HEK293T (cell line): ENCODE data around the gene PPP1R15A.

ENCODE experiments used
- CTCF ChIA-PET: fragments of 350-600 bp; formaldehyde crosslinking; extraction: SDS; loops from one replicate; lab custom pipeline; 2021; ENCODE audit warnings: antibody characterized with exemption, inconsistent platforms; lab: Yijun Ruan, JAX
- POLR2A ChIA-PET: fragments of 350-600 bp; formaldehyde crosslinking; extraction: SDS; loops from one replicate; lab custom pipeline; 2020; ENCODE audit warnings: antibody characterized with exemption, inconsistent platforms; lab: Yijun Ruan, JAX
- DNase-seq: peaks from one replicate; pipeline ENCODE4 v3.0.0; 2012; ENCODE audit warnings: mixed read lengths; ENCODE audit errors: extremely low spot score
- ARNT ChIP-seq: fragments of 450-650 bp; IDR thresholded peaks from 2 replicates; pipeline ENCODE4 v1.6.1; 2017; ENCODE audit warnings: mild to moderate bottlenecking
- BHLHE40 ChIP-seq: fragments of 450-650 bp; IDR thresholded peaks from 2 replicates; pipeline ENCODE4 v1.6.1; 2016; ENCODE audit warnings: mild to moderate bottlenecking, moderate library complexity, borderline replicate concordance
- CTBP1 ChIP-seq: fragments of 450-650 bp; IDR thresholded peaks from 2 replicates; pipeline ENCODE4 v1.6.1; 2016; ENCODE audit warnings: borderline replicate concordance
- ELF4 ChIP-seq: fragments of 450-650 bp; IDR thresholded peaks from 2 replicates; pipeline ENCODE4 v1.6.1; 2017; ENCODE audit warnings: antibody characterized with exemption
- FOXA1 ChIP-seq: fragments of 450-650 bp; IDR thresholded peaks from 2 replicates; pipeline ENCODE4 v1.6.1; 2016; ENCODE audit warnings: mild to moderate bottlenecking
- FOXK2 ChIP-seq: fragments of 450-650 bp; IDR thresholded peaks from 2 replicates; pipeline ENCODE4 v1.6.1; 2016; ENCODE audit warnings: mild to moderate bottlenecking
- FOXM1 ChIP-seq: fragments of 450-650 bp; IDR thresholded peaks from 2 replicates; pipeline ENCODE4 v1.6.1; 2017; ENCODE audit warnings: mild to moderate bottlenecking, borderline replicate concordance
- HDGF ChIP-seq: fragments of 450-650 bp; IDR thresholded peaks from 2 replicates; pipeline ENCODE4 v1.6.1; 2017; ENCODE audit warnings: antibody characterized with exemption, borderline replicate concordance
- L3MBTL2 ChIP-seq: fragments of 450-650 bp; conservative IDR thresholded peaks from 2 replicates; pipeline ENCODE4 v1.6.1; 2016; ENCODE audit warnings: mild to moderate bottlenecking
- LEF1 ChIP-seq: fragments of 450-650 bp; IDR thresholded peaks from 2 replicates; pipeline ENCODE4 v1.6.1; 2017; ENCODE audit warnings: mild to moderate bottlenecking, borderline replicate concordance
- NFRKB ChIP-seq: fragments of 450-650 bp; IDR thresholded peaks from 2 replicates; pipeline ENCODE4 v1.6.1; 2016; ENCODE audit warnings: mild to moderate bottlenecking, moderate library complexity
- SP1 ChIP-seq: fragments of 450-650 bp; IDR thresholded peaks from 2 replicates; pipeline ENCODE4 v1.6.1; 2017
- SUZ12 ChIP-seq: fragments of 450-650 bp; IDR thresholded peaks from 2 replicates; pipeline ENCODE4 v1.6.1; 2016; ENCODE audit warnings: mild to moderate bottlenecking
- TARDBP ChIP-seq: fragments of 450-650 bp; IDR thresholded peaks from 2 replicates; pipeline ENCODE4 v1.6.1; 2016
- ZNF384 ChIP-seq: fragments of 450-650 bp; IDR thresholded peaks from 2 replicates; pipeline ENCODE4 v1.6.1; 2016
- TF ChIP-seq, protein P1 (sequence below): fragments of 450-650 bp; IDR thresholded peaks from 2 replicates; pipeline ENCODE4 v1.6.1; 2016

PPP1R15A gene

DNA sequence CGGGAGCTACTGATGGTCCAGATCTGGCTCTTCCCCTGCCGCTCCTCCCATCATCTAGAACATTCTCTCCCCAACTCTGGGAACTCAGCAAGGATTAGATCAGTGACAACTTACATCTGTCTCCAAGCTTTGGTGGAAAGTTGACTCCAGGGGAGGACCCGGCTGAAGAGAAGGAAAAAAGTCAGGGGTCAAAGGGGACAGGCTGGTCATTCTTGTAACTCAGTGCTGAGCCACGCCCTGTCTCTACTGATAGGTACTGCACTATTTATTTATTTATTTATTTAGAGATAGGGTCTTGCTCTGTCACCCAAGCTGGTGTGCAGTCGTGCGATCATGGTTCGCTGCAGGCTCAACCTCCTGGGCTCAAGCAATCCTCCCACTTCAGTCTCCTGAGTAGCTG lies 18.1 kb upstream of the PPP1R15A start:
- ChIA-PET POLR2A (no interaction called here), CTCF (no interaction called here)
- TF ChIP-seq LEF1 (no peak), SUZ12 (no peak), ZNF384 (no peak), FOXA1 (no peak), CTBP1 (no peak), FOXM1 (no peak), L3MBTL2 (no peak), HDGF (no peak), FOXK2 (no peak), ARNT (no peak), TARDBP (no peak), SP1 (no peak), BHLHE40 (no peak), NFRKB (no peak), ELF4 (no peak)
- TF ChIP-seq, protein P1, sequence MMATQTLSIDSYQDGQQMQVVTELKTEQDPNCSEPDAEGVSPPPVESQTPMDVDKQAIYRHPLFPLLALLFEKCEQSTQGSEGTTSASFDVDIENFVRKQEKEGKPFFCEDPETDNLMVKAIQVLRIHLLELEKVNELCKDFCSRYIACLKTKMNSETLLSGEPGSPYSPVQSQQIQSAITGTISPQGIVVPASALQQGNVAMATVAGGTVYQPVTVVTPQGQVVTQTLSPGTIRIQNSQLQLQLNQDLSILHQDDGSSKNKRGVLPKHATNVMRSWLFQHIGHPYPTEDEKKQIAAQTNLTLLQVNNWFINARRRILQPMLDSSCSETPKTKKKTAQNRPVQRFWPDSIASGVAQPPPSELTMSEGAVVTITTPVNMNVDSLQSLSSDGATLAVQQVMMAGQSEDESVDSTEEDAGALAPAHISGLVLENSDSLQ, result no peak
- DNase-seq, result no peak

DNA sequence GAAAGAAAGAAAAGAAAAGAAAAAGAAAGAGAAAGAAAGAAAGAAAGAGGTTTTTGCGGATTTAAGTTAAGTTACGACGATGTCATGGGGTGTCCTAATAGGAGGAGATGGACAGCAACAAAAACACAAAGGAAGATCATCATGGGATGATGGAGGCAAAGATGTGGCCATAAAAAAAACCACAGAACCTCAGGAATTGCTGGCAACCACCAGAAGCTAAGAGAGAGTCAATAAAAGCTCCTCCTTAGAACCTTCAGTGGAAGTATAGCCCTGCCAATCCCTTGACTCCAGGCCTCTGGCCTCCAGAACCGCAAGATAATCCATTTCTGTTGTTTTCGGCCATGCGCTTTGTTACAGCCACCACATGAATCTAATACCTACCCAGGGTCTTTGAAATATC lies 15.3 kb upstream of the PPP1R15A start:
- ChIA-PET POLR2A (interaction anchor here (1.0 to 1.3 kb wide), 2 partner anchors 15 to 118 kb away, joined by 3 to 4 read pairs; partner anchors contain the start of gene PPP1R15A), CTCF (interaction anchor here (0.7 kb wide), 1 partner anchor 10 kb away, joined by 5 read pairs; no protein-coding TSS in a partner anchor)
- no peak for DNase-seq
- TF ChIP-seq, protein P1, result no peak
- TF ChIP-seq FOXM1 (no peak), HDGF (no peak), ARNT (no peak), TARDBP (no peak)

DNA sequence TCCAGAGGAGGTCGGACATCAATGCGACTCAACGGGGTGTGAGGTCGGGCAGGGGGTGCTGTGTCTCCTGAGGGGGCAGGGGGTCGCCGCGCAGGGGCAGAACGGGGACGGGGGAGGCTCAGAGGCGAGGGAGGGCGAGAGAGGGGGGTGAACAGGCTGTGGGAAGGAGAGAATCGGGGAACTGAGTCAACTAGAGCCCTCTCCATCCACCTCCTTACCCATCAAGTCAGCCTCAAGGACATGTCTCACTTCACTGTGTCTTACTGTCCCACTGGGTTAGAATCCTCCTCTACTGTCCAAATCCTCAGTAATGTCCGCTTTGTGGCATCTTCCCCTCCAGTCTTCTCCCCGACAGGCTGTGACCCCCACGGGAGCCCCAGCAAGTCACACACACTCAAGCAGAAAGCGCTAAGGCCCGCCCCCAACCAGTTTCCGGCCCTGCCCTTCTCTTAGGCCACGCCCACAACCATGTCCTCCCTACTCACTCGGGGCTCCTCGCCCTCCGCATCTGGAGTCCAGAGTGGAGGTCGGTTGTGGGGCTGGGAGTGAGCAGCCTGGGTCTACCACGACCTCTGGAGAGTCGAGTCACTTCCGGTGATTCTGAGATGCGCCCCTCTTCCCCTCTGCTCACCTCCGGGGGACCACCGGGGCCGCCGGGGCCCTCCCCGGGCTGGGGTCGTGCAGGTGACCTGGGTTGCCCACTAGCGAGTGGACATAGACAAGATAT lies 13.1 kb upstream of the PPP1R15A start:
- ChIA-PET CTCF (no interaction called here), POLR2A (interaction anchor here (1.0 kb wide), 1 partner anchor 22 kb away, joined by 3 read pairs; no protein-coding TSS in a partner anchor)
- peak; percentile 21 for DNase-seq
- no peak for TF ChIP-seq TARDBP
- TF ChIP-seq ARNT, result no peak
- no peak for TF ChIP-seq ZNF384

DNA sequence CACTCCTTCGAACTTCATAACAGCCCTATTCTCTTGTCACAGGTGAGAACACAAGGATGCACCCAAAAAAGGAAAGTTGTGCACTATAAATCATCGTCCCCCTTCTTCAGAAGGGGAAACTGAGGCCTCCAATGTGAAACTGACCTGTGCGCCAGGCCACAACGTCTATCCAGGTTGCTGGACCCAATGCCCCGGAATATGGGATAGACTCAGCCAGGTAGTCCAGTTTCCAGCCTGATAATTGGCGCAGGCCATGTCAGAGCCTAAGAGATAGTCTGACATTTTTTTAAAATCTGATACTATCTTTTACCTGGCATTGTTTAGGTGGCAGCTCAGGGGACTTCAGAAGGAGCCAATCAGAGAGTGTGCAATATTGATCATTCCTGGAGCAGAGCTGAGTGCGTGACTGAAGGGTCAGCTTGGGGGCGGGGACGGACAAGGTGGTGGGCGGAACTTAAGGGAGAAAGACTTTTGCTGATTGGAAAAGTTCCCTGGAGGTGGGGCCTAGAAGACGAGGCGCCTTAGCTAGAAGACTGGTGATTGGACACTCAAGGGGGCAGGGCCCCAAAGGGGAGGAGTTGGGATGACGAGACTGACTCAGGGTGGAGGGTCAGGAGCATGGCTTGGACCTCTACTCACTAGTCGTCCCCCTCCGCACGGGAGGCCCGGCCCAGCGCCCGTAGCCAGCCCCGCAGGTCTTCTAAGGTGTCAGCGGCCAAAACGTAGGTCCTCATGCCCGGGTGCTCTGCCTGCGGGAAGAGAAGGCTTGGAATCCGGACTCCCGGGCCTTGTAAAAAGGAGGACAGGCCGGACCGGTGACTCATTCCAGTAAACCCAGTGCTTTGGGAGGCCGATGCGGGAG lies 12.3 kb upstream of the PPP1R15A start:
- POLR2A ChIA-PET, result interaction anchor here (1.0 kb wide), 2 partner anchors 12 to 22 kb away, joined by 3 to 7 read pairs; partner anchors contain the start of gene PPP1R15A
- TF ChIP-seq HDGF, result no peak
- no peak for TF ChIP-seq SUZ12
- TF ChIP-seq FOXK2, result no peak
- TF ChIP-seq ELF4, result no peak
- no peak for TF ChIP-seq FOXM1
- no peak for TF ChIP-seq TARDBP
- no peak for TF ChIP-seq SP1
- peak; percentile 53 for DNase-seq
- CTCF ChIA-PET, result no interaction called here

DNA sequence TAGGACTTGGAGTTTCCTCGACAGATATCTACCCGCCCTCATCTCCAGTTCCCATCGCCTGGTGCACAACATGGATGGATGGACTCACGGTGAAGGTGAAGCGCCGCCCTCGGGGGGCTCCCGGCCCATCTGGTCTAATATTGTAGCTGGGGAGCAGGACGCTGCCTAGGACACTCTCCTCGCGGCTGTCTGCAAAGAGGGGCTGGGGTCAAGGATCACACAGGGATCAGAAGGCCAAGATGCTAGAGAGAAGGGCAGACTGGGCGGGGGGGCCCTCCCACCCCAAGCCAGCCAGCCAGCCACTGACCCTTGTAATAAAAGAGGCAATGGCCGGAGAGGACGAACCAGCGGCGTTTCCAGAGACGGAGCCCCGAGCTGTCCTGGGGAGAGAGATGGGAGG lies 10.9 kb upstream of the PPP1R15A start:
- ChIA-PET POLR2A (no interaction called here), CTCF (no interaction called here)
- no peak for DNase-seq
- no peak for TF ChIP-seq TARDBP
- no peak for TF ChIP-seq ELF4
- TF ChIP-seq ZNF384, result no peak
- TF ChIP-seq FOXM1, result no peak
- no peak for TF ChIP-seq NFRKB
- no peak for TF ChIP-seq CTBP1
- TF ChIP-seq, protein P1, result no peak
- no peak for TF ChIP-seq ARNT
- TF ChIP-seq HDGF, result no peak
- TF ChIP-seq SP1, result no peak
- TF ChIP-seq FOXA1, result no peak
- TF ChIP-seq SUZ12, result no peak
- no peak for TF ChIP-seq BHLHE40

DNA sequence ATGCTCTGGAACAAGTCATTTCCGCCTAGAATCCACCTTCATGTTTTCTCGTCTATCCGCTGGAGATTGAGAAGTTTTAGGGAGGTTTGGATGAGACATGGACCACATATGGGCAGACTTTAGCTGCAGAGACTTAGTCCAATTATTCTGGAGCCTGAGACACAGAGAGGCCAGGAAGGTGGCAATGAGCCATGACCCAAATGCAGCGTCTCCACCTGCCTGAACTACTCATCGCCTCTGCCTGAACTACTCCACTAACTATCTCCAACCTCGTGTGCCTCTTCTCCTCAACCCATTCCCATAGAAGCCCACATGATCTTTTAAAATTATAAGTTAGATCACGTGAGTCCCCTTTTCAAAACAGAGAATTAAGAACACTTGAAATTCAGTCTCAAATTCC lies 9.4 kb upstream of the PPP1R15A start:
- DNase-seq, result no peak
- ChIA-PET POLR2A (no interaction called here), CTCF (no interaction called here)
- TF ChIP-seq, protein P1, result no peak
- TF ChIP-seq SUZ12 (no peak), ARNT (no peak)
